SK-N-SH (cell line): ENCODE results near the gene ALPG.

Source experiments
- CTCF ChIP-seq: fragments of 200-600 bp; sonication (generic); IDR thresholded peaks from 2 replicates; pipeline ENCODE4 v1.6.1; 2017; ENCODE audit warnings: antibody characterized with exemption, mild to moderate bottlenecking, moderate library complexity
- EZH2phosphoT487 ChIP-seq: fragments of 200-600 bp; sonication (generic); IDR thresholded peaks from 2 replicates; pipeline ENCODE4 v1.6.1; 2017; ENCODE audit warnings: low read depth, mixed run types, mild to moderate bottlenecking, antibody characterized with exemption, moderate library complexity, borderline replicate concordance
- POLR2AphosphoS5 ChIP-seq: IDR thresholded peaks from 2 replicates; pipeline ENCODE4 v1.6.1; 2012; ENCODE audit warnings: low read depth, low read length
- RAD21 ChIP-seq: IDR thresholded peaks from 2 replicates; pipeline ENCODE4 v1.6.1; 2012; ENCODE audit warnings: mild to moderate bottlenecking, low read length
- RXRA ChIP-seq: IDR thresholded peaks from 2 replicates; pipeline ENCODE4 v1.4.0; 2012; ENCODE audit warnings: low read depth, mild to moderate bottlenecking, borderline replicate concordance
- SIN3A ChIP-seq: IDR thresholded peaks from 2 replicates; pipeline ENCODE4 v1.6.1; 2012; ENCODE audit warnings: low read depth, mild to moderate bottlenecking, low read length, moderate library complexity, borderline replicate concordance
- YY1 ChIP-seq: IDR thresholded peaks from 2 replicates; pipeline ENCODE4 v1.4.0; 2012; ENCODE audit warnings: low read depth, mild to moderate bottlenecking
- TF ChIP-seq, protein P1 (sequence below): IDR thresholded peaks from 2 replicates; pipeline ENCODE4 v1.6.1; 2012; ENCODE audit warnings: mild to moderate bottlenecking, low read depth, low read length, moderate library complexity
- TF ChIP-seq, protein P2 (sequence below): fragments of 150-350 bp; IDR thresholded peaks from 2 replicates; pipeline ENCODE4 v1.6.1; 2017; ENCODE audit warnings: antibody characterized with exemption, low read length, low read depth, borderline replicate concordance

GRCh38 chr2:232396683-232397082, 10.0 kb upstream of the ALPG start:
- TF ChIP-seq CTCF = no peak
- TF ChIP-seq POLR2AphosphoS5 = no peak
- TF ChIP-seq EZH2phosphoT487 = no peak
- TF ChIP-seq, protein P1, sequence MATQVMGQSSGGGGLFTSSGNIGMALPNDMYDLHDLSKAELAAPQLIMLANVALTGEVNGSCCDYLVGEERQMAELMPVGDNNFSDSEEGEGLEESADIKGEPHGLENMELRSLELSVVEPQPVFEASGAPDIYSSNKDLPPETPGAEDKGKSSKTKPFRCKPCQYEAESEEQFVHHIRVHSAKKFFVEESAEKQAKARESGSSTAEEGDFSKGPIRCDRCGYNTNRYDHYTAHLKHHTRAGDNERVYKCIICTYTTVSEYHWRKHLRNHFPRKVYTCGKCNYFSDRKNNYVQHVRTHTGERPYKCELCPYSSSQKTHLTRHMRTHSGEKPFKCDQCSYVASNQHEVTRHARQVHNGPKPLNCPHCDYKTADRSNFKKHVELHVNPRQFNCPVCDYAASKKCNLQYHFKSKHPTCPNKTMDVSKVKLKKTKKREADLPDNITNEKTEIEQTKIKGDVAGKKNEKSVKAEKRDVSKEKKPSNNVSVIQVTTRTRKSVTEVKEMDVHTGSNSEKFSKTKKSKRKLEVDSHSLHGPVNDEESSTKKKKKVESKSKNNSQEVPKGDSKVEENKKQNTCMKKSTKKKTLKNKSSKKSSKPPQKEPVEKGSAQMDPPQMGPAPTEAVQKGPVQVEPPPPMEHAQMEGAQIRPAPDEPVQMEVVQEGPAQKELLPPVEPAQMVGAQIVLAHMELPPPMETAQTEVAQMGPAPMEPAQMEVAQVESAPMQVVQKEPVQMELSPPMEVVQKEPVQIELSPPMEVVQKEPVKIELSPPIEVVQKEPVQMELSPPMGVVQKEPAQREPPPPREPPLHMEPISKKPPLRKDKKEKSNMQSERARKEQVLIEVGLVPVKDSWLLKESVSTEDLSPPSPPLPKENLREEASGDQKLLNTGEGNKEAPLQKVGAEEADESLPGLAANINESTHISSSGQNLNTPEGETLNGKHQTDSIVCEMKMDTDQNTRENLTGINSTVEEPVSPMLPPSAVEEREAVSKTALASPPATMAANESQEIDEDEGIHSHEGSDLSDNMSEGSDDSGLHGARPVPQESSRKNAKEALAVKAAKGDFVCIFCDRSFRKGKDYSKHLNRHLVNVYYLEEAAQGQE = no peak
- TF ChIP-seq SIN3A = no peak
- TF ChIP-seq RAD21 = no peak
- TF ChIP-seq RXRA = no peak
- TF ChIP-seq, protein P2, sequence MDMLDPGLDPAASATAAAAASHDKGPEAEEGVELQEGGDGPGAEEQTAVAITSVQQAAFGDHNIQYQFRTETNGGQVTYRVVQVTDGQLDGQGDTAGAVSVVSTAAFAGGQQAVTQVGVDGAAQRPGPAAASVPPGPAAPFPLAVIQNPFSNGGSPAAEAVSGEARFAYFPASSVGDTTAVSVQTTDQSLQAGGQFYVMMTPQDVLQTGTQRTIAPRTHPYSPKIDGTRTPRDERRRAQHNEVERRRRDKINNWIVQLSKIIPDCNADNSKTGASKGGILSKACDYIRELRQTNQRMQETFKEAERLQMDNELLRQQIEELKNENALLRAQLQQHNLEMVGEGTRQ = no peak
- no peak for TF ChIP-seq YY1
